Naive thymus-derived CD8-positive, alpha-beta T cell (primary cell): ENCODE measurements around the gene SERPINB10. TPM values are rescaled to one million over a fixed set of nuclear protein-coding genes. Genes with fewer than 3 reads are reported as not detected.
A peak's percentile ranks its signal among the peaks of the same experiment; 100 is the strongest.

Experiments
- ATAC-seq, 2 donors: fragments of 150-1000 bp; cut with Tn5 transposase in 1 of 2; sonication (Bioruptor Pico), chemical (Tn5 transposase) in 1 of 2; 1 replicate in 1 of 2; 2 replicates in 1 of 2; pipeline ENCODE4 v1.10.0; 2021; ENCODE audit warnings: mild to moderate bottlenecking in 2 of 2, moderate library complexity in 2 of 2
- POLR2A ChIA-PET: fragments of 350-600 bp; sonication (Branson Sonifier 250); formaldehyde crosslinking; loops from one replicate; lab custom pipeline; 2021; ENCODE audit warnings: antibody characterized with exemption; lab: Charles Lee
- DNase-seq, 10 donors: peaks; one replicate each; pipeline versions ENCODE4 v3.0.0 to v3.0.0-alpha.2; 2020 to 2022
- H3K27ac Mint-ChIP-seq, 10 donors: one replicate each; pipeline ENCODE4 v1.8.0; 2020 to 2022; ENCODE audit warnings: mild to moderate bottlenecking in 10 of 10, mixed read lengths in 10 of 10, moderate library complexity in 4 of 10, inconsistent platforms in 1 of 10
- H3K27me3 Mint-ChIP-seq, 5 donors: one replicate each; pipeline ENCODE4 v1.8.0; 2021 to 2022; ENCODE audit warnings: mixed read lengths in 5 of 5
- H3K36me3 Mint-ChIP-seq, 3 donors: one replicate each; pipeline ENCODE4 v1.8.0; 2020 to 2022; ENCODE audit warnings: mixed read lengths in 3 of 3, mild to moderate bottlenecking in 2 of 3, inconsistent platforms in 1 of 3
- H3K4me1 Mint-ChIP-seq, 4 donors: one replicate each; pipeline ENCODE4 v1.8.0; 2021 to 2022; ENCODE audit warnings: mixed read lengths in 4 of 4
- H3K4me3 Mint-ChIP-seq, 10 donors: one replicate each; pipeline ENCODE4 v1.8.0; 2020 to 2022; ENCODE audit warnings: mild to moderate bottlenecking in 10 of 10, mixed read lengths in 10 of 10, moderate library complexity in 6 of 10, inconsistent platforms in 1 of 10
- H3K9me3 Mint-ChIP-seq, 9 donors: one replicate each; pipeline ENCODE4 v1.8.0; 2020 to 2022; ENCODE audit warnings: mixed read lengths in 9 of 9, mild to moderate bottlenecking in 3 of 9, inconsistent platforms in 1 of 9, moderate library complexity in 1 of 9
- polyA plus RNA-seq, 3 donors: library from polyadenylated mRNA; unstranded; fragments of 300-500 nt; fragmentation: Illumina TruSeq; gene quantifications; one replicate each; pipeline ENCODE4 v1.2.3, GENCODE V29; 2021
- total RNA-seq, 8 experiments: library from RNA in 2 of 8; stranded (reverse) in 2 of 8; gene quantifications; one replicate each; pipeline ENCODE4 v1.2.3 and lab custom pipeline; 2021 to 2026

The SERPINB10 gene
- total and polyA plus RNA-seq, 5 experiments from 2014 or later = not detected

DNA sequence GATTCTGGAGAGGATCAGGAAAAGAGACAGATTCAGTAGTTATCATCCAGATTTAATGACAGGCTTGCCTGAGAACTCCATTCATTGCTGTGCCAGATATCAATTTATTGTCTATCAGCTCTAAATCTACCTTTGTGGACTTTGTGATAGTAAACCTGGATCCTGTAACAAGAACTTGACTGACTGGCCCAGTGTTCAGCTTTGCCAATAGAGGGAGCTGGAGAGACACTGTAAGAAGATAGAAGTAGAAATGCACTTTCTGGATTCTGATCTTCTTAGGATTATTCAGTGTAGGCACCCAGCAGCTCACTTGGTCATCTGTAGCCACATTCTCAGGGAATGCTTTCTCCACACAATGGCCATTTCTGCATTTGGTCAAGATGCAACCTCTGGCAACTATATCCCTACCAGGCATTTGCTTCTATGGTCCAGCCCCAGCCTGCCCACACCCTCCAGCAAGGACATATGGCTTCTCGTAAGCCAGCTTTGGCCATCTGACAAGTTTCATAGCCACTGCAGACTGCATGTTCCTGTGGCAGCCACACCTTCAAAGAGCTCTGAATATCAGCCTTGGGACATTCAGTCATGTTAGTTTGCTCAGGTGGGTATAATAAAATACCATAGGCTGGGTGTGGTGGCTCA lies 56.0 kb downstream of the SERPINB10 start:
- Mint-ChIP-seq H3K9me3 (no peaks in the 10 kb centered on the region), H3K36me3 (no peaks in the 10 kb centered on the region), H3K4me3 (no peak overlapping the region), H3K27ac (peak overlapping the region in 1 of 10 donors; percentile 64), H3K27me3 (peaks cover 9 to 32% (median 22%) of the 10 kb centered on the region in 5 donors), H3K4me1 (peaks cover 0 to 3% (median 2%) of the 10 kb centered on the region in 4 donors)
- peak in 8 of 10 donors; percentile 23 to 77 (median 51) for DNase-seq
- POLR2A ChIA-PET = interaction anchor here (1.2 kb wide), 1 partner anchor 12 kb away, joined by 3 read pairs; no protein-coding TSS in a partner anchor
- peak; percentile 70 to 74 for ATAC-seq

DNA sequence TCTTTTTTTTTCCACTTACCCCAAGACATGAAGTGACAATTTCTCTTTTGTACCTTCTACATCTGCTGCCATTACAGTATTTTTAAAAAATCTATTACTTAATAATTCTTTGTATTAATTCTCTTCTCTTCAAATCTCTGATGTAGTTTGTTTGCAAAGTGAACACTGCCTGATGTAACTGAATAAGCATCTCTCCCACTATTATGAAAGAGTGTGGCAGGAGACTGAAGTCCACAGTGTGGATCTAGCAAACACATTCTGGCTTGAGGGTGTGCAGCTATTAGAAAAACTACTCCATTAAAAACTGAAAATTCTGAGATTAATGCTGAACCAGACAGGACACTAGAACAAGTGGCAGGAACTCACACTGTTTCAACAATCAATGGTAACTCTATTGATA lies 57.1 kb downstream of the SERPINB10 start:
- POLR2A ChIA-PET = interaction anchor here (0.7 kb wide), 1 partner anchor 448 kb away, joined by 3 read pairs; no protein-coding TSS in a partner anchor
- Mint-ChIP-seq H3K9me3 (no peaks in the 10 kb centered on the region), H3K4me3 (no peak overlapping the region), H3K27ac (no peak overlapping the region), H3K4me1 (peaks cover 8 to 14% (median 14%) of the 10 kb centered on the region in 4 donors), H3K27me3 (peaks cover 6 to 26% (median 18%) of the 10 kb centered on the region in 5 donors), H3K36me3 (no peaks in the 10 kb centered on the region)
- ATAC-seq = no peak
- no peak for DNase-seq

DNA sequence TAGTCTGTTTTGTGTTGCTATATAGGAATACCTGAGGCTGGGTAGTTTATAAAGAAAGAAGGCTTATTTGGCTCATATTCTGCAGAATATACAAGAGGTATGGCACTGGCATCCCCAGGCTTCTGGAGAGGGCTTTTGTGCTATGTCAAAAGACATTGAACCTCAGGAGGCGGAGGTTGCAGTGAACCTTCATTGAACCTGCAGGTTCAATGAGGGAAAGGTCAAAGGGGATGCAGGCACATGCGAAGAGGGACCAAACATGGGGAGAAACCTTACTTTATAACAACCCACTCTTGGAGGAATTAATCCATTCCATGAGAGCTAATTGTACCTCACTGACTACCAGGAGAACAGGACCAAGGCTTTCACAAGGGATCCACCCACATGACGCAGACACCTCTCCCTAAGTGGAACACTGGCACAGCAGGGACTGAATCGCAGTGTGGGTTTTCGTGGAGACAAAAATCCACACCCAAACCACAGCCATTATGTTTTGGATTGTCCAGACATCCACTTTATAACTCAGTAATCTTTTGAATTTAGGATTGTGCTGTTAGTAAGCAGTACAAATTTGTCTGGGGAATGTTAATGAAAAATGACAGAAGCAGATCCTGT lies 58.1 kb downstream of the SERPINB10 start:
- Mint-ChIP-seq H3K4me1 (peaks cover 12 to 21% (median 18%) of the 10 kb centered on the region in 4 donors), H3K36me3 (no peaks in the 10 kb centered on the region), H3K9me3 (no peaks in the 10 kb centered on the region), H3K27ac (peak overlapping the region in 1 of 10 donors; percentile 61), H3K4me3 (no peak overlapping the region), H3K27me3 (peaks cover 6 to 26% (median 17%) of the 10 kb centered on the region in 5 donors)
- DNase-seq (no peak), ATAC-seq (no peak)
- POLR2A ChIA-PET = no interaction called here

DNA sequence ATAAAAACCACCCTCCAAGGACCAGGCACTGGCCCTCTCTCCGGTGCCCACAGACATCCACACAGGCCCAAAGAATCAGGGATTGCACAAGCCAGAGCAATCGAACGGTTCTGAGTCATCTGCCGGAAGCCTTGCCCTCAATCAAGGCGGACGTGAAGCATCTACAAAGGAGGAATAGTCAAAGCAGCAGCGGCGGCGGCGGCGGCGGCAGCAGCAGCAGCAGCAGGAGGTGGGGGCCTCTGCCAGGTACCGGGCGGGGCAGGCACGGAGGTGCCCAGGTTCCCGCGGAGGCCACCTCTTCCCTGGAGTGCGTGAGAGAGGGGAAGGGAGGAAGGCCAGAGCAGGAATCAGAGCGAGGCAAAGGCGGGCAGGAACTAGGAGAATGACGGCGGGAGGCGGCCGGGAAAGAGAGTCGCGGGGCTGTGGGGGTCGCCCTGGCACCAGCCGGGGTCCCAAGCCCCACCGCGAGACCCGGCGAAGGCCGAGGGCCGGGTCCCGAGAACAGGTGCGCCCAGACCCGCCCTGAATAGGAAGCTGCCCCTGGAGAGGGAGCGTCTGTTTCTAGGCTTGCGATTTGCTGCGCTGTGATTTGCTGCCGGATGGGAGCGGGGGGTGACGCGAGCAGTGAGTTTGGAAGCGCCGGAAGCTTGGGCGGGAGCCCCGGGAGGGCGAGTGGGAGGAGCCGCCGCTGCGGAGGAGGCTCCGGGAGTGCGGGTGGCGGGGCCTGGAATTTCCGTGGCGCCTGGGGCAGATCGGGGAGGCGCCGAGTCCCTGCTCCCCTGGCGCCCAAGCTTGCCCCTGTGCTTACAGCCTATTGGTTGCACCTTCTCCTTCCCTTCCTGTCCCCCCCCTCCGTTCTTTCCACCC lies 62.4 kb downstream of the SERPINB10 start, which contains the start of gene SERPINB8:
Gene SERPINB8, plus strand, starts transcription at position 140 of the 867 bp plus-strand sequence. CDS start 8,228 bp downstream, outside the sequence.
- Mint-ChIP-seq H3K36me3 (no peaks in the 10 kb centered on the region), H3K27me3 (peaks cover 0 to 6% (median 0%) of the 10 kb centered on the region in 5 donors), H3K9me3 (no peaks in the 10 kb centered on the region), H3K4me3 (peak within 1 kb of the TSS; percentile 85 to 100 (median 97)), H3K4me1 (peaks cover 24 to 55% (median 37%) of the 10 kb centered on the region in 4 donors), H3K27ac (peak within 1 kb of the TSS; percentile 87 to 98 (median 96))
- peak; percentile 90 to 92 for ATAC-seq
- DNase-seq = peak; percentile 63 to 88 (median 74)
- POLR2A ChIA-PET = interaction anchor here (0.9 kb wide), 1 partner anchor 1253 kb away, joined by 3 read pairs; no protein-coding TSS in a partner anchor

DNA sequence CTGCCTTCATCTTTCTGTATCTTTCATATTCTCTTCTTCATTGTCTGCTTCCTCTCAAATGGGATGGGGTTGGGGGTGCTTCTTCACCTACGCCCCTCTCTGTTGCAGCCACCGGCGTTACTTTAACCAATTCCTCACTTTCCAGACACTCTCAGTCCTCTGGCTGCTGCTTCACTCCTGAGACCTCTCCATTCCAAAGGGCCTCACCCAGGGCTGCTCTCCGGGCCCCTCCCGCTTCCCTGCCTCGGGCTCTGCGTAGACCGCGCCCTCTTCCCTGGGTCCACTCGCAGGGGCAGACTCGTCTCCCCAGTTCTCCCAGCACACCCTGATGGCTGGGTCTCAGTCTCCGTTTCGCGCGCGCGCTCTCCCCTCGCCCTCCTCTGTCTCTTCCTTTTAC lies 63.0 kb downstream of the SERPINB10 start:
- DNase-seq (peak in 2 of 10 donors; percentile 7 to 13), ATAC-seq (no peak)
- peak overlapping the region; percentile 87 to 98 (median 94) for H3K27ac Mint-ChIP-seq
- H3K27me3 Mint-ChIP-seq = peaks cover 0 to 4% (median 0%) of the 10 kb centered on the region in 5 donors
- H3K4me1 Mint-ChIP-seq = peaks cover 24 to 61% (median 37%) of the 10 kb centered on the region in 4 donors
- H3K9me3 Mint-ChIP-seq = no peaks in the 10 kb centered on the region
- peak overlapping the region; percentile 85 to 100 (median 97) for H3K4me3 Mint-ChIP-seq
- no peaks in the 10 kb centered on the region for H3K36me3 Mint-ChIP-seq
- POLR2A ChIA-PET = interaction anchor here (0.9 kb wide), 1 partner anchor 1254 kb away, joined by 3 read pairs; no protein-coding TSS in a partner anchor

DNA sequence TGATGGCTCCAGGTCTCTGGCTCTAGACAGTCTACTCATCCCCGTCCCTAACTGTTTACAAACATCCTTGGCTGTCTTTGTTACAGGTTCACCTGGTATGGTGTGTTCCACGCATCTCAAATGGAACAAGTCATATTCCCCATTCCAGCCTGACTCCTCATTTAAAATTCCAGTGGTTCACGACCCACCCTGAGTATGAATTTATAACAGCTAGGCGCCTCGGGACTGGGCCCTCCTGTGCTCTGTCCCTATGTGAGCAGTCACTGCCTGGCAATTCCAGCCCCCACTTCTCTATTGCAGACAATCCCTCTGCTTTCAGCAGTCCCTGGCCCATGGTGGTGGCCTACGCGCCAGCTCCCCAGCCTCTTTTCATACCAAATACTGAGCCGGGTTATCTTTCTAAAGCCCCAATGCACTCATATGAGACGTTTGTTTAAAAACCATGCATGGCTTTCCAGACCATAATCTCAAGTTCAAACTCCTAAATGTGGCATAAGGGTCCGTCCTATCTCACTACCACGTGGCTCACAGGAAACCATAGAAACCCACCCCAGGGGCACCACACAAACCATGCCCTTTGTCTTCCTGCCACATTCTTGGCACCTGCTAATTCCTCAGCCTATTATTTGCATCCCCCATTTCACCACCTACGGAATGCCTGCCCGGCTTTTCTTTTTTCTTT lies 63.7 kb downstream of the SERPINB10 start:
- DNase-seq (no peak), ATAC-seq (no peak)
- POLR2A ChIA-PET = no interaction called here
- peaks cover 0 to 3% (median 0%) of the 10 kb centered on the region in 5 donors for H3K27me3 Mint-ChIP-seq
- no peaks in the 10 kb centered on the region for H3K36me3 Mint-ChIP-seq
- H3K9me3 Mint-ChIP-seq = no peaks in the 10 kb centered on the region
- H3K4me1 Mint-ChIP-seq = peaks cover 24 to 61% (median 37%) of the 10 kb centered on the region in 4 donors
- H3K27ac Mint-ChIP-seq = peak overlapping the region in 9 of 10 donors; percentile 86 to 98 (median 94)
- H3K4me3 Mint-ChIP-seq = peak overlapping the region; percentile 85 to 100 (median 97)

DNA sequence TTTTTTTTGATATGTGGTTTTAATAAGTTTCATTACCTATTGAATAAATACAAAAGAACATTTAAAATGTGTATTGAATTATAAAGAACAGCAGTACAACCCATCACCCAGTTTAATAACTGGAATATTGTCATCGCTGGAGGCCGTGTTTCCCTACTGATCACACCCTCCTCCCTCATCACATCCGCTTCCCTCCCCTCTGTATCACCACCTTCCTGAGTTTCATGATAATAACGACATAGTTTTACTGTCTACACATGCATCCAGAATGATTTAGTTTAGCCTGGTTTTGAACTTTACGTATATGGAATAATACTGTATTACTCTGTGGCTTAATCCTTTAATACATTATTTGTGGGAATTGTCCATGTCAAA lies 64.2 kb downstream of the SERPINB10 start:
- POLR2A ChIA-PET = no interaction called here
- no peak for ATAC-seq
- Mint-ChIP-seq H3K4me3 (peak overlapping the region in 9 of 10 donors; percentile 85 to 100 (median 97)), H3K4me1 (peaks cover 24 to 61% (median 37%) of the 10 kb centered on the region in 4 donors), H3K9me3 (no peaks in the 10 kb centered on the region), H3K27me3 (no peaks in the 10 kb centered on the region), H3K36me3 (no peaks in the 10 kb centered on the region), H3K27ac (peak overlapping the region in 5 of 10 donors; percentile 39 to 98 (median 87))
- no peak for DNase-seq

DNA sequence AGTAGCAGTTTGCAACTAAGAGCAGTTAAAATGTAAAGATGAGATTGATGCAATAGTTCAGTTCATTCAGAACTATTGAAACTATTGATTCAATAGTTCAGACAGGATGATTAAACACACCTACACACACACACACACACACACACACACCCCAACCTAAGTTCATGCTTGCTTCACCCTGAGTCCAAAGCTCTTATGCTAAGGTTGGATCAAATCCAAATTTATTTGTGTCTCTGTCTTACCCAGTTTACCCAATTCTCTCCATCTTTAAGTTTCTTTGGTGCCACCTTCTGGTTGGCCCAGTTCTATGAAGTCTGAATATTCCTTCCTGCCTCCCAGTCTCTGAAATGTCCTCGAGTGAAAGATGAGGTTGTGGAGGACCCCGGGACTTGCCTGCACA lies 67.2 kb downstream of the SERPINB10 start:
- H3K27ac Mint-ChIP-seq = peak overlapping the region in 4 of 10 donors; percentile 7 to 57 (median 16)

DNA sequence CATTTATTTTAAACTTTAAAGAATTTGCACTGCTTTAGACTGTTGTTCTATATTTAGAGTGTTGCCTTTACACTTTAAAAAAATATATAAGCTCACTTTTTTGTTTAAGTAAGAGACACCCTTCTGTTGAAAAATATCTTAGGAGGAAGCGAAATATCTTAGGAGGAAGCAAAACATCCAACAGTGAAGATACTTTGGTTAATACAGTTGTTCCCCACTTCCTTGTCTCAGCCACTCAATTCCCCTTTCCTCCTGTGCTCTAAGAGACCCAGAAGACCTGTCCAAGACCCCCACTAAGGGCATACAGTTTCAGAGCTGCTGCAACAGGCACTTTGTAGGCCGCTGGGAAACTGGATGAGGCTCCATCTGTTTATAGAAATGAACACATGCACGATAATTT lies 67.9 kb downstream of the SERPINB10 start:
- ATAC-seq = no peak
- DNase-seq = no peak
- Mint-ChIP-seq H3K27ac (peak overlapping the region in 3 of 10 donors; percentile 16 to 28 (median 22)), H3K4me1 (peaks cover 17 to 58% (median 31%) of the 10 kb centered on the region in 4 donors), H3K27me3 (no peaks in the 10 kb centered on the region), H3K9me3 (no peaks in the 10 kb centered on the region), H3K36me3 (peaks cover 0 to 6% (median 2%) of the 10 kb centered on the region in 3 donors), H3K4me3 (no peak overlapping the region)
- POLR2A ChIA-PET = interaction anchor here (1.1 kb wide), 1 partner anchor 12 kb away, joined by 3 read pairs; no protein-coding TSS in a partner anchor

More for the DNA sequence above, 67.2 kb downstream of the SERPINB10 start:
- Mint-ChIP-seq H3K27me3 (no peaks in the 10 kb centered on the region), H3K4me1 (peaks cover 18 to 57% (median 31%) of the 10 kb centered on the region in 4 donors), H3K9me3 (no peaks in the 10 kb centered on the region), H3K36me3 (peaks cover 0 to 2% (median 1%) of the 10 kb centered on the region in 3 donors), H3K4me3 (no peak overlapping the region)
- ATAC-seq (no peak), DNase-seq (peak in 2 of 10 donors; percentile 11 to 14)
- POLR2A ChIA-PET = interaction anchor here (1.1 kb wide), 1 partner anchor 11 kb away, joined by 3 read pairs; no protein-coding TSS in a partner anchor

DNA sequence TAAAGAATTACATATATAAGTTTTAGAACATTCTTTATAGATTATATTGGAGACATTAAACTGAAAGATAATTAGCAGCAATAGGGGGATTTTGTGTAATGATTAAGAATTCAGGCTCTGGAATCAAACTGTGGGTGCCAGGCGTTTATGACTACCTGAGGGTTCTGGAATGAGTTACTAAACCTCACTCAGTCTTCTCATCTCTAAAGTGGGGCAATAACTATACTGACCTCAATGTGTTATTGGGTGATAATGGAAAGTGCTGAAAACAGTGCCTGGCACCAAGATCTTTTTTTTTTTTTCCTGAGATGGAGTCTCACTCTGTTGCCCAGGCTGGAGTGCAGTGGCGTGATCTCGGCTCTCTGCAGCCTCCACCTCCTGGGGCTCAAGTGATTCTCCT lies 69.3 kb downstream of the SERPINB10 start:
- no peak for ATAC-seq
- Mint-ChIP-seq H3K9me3 (no peaks in the 10 kb centered on the region), H3K4me3 (no peak overlapping the region), H3K4me1 (peaks cover 8 to 50% (median 17%) of the 10 kb centered on the region in 4 donors), H3K36me3 (peaks cover 0 to 19% (median 12%) of the 10 kb centered on the region in 3 donors), H3K27ac (no peak overlapping the region), H3K27me3 (no peaks in the 10 kb centered on the region)
- no peak for DNase-seq
- POLR2A ChIA-PET = no interaction called here

DNA sequence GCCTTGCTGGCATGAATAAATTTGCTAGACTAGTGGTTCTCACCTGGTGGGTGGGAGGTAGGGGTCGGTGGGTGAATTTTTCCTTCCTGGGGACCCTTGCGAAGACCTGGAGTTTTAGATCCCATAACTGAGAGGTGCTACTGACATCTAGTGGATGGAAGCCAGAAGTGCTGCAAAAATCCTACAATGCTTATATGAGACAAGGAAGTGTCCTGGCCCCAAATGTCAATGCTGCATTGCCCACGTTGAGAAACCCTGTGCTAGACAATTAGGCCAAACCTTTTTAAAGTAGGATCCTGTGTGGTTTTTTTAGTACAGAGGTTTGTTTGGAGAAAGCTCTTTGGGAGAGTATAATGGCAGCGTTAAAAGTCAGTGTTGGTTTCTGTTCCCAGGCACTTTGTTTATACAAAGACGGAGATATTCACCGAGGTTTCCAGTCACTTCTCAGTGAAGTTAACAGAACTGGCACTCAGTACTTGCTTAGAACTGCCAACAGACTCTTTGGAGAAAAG lies 71.7 kb downstream of the SERPINB10 start:
- Mint-ChIP-seq H3K4me1 (peaks cover 7 to 33% (median 14%) of the 10 kb centered on the region in 4 donors), H3K9me3 (no peaks in the 10 kb centered on the region), H3K27me3 (no peaks in the 10 kb centered on the region), H3K4me3 (peak overlapping the region in 1 of 10 donors; percentile 47), H3K27ac (peak overlapping the region in 3 of 10 donors; percentile 56 to 85 (median 59)), H3K36me3 (peaks cover 0 to 41% (median 23%) of the 10 kb centered on the region in 3 donors)
- DNase-seq (peak in 8 of 10 donors; percentile 7 to 67 (median 40)), ATAC-seq (peak; percentile 66 to 68)
- POLR2A ChIA-PET = no interaction called here
